Measurements from ENCODE around the gene COX4I1. TPM values are rescaled to one million over a fixed set of nuclear protein-coding genes. Genes with fewer than 3 reads are reported as not detected.
"Not testable (repeated sequence)": the region's sequence is repeated elsewhere in the genome, so short reads cannot be mapped to it uniquely, and the experiment has no call there.

The COX4I1 gene
- total RNA-seq, 1 donor from 2014 or later = 344 TPM

- TF ChIP-seq CTCF (IDR thresholded peaks at IDR 0.05) = no peak
- peaks cover 8% of the 10 kb centered on the region for H3K4me1 Mint-ChIP-seq (ENCODE audit: low read depth)
- no peak for DNase-seq (ENCODE audit: low spot score)
- peaks cover 38% of the 10 kb centered on the region for H3K36me3 Mint-ChIP-seq (ENCODE audit: low read depth)
- H3K9me3 Mint-ChIP-seq (ENCODE audit: low read depth) = no peaks in the 10 kb centered on the region
- peaks cover 7% of the 10 kb centered on the region for H3K27me3 Mint-ChIP-seq (ENCODE audit: low read depth)
- no peak overlapping the region for H3K4me3 Mint-ChIP-seq (ENCODE audit: unreplicated experiment)
- no peak overlapping the region for H3K27ac Mint-ChIP-seq (ENCODE audit: unreplicated experiment)
Measured at GRCh38 chr16:85806539-85806938, 7.0 kb downstream of the COX4I1 start.

GRCh38 chr16:85807340-85807739, 7.8 kb downstream of the COX4I1 start:
- Mint-ChIP-seq H3K36me3 (ENCODE audit: low read depth) (peaks cover 31% of the 10 kb centered on the region), H3K27me3 (ENCODE audit: low read depth) (peaks cover 14% of the 10 kb centered on the region)
- not testable (repeated sequence) for H3K4me3 Mint-ChIP-seq (ENCODE audit: unreplicated experiment); H3K4me1 Mint-ChIP-seq (ENCODE audit: low read depth); H3K27ac Mint-ChIP-seq (ENCODE audit: unreplicated experiment); DNase-seq (ENCODE audit: low spot score); H3K9me3 Mint-ChIP-seq (ENCODE audit: low read depth)

- not testable (repeated sequence) for DNase-seq (ENCODE audit: low spot score); H3K27ac Mint-ChIP-seq (ENCODE audit: unreplicated experiment); H3K9me3 Mint-ChIP-seq (ENCODE audit: low read depth); H3K4me1 Mint-ChIP-seq (ENCODE audit: low read depth); H3K4me3 Mint-ChIP-seq (ENCODE audit: unreplicated experiment)
- peaks cover 30% of the 10 kb centered on the region for H3K36me3 Mint-ChIP-seq (ENCODE audit: low read depth)
- peaks cover 19% of the 10 kb centered on the region for H3K27me3 Mint-ChIP-seq (ENCODE audit: low read depth)
Measured at GRCh38 chr16:85808104-85808503, 8.6 kb downstream of the COX4I1 start.

GRCh38 chr16:85808926-85809325, 9.4 kb downstream of the COX4I1 start:
- Mint-ChIP-seq H3K4me3 (ENCODE audit: unreplicated experiment) (no peak overlapping the region), H3K27ac (ENCODE audit: unreplicated experiment) (no peak overlapping the region), H3K27me3 (ENCODE audit: low read depth) (peaks cover 23% of the 10 kb centered on the region), H3K9me3 (ENCODE audit: low read depth) (no peaks in the 10 kb centered on the region), H3K4me1 (ENCODE audit: low read depth) (no peaks in the 10 kb centered on the region), H3K36me3 (ENCODE audit: low read depth) (peaks cover 21% of the 10 kb centered on the region)
- no peak for TF ChIP-seq CTCF (IDR thresholded peaks at IDR 0.05)
- DNase-seq (ENCODE audit: low spot score) = peak; percentile 56

GRCh38 chr16:85809645-85810044, 10.2 kb downstream of the COX4I1 start:
- H3K27ac Mint-ChIP-seq (ENCODE audit: unreplicated experiment) = no peak overlapping the region
- TF ChIP-seq CTCF (IDR thresholded peaks at IDR 0.05) = no peak
- H3K4me3 Mint-ChIP-seq (ENCODE audit: unreplicated experiment) = no peak overlapping the region
- H3K9me3 Mint-ChIP-seq (ENCODE audit: low read depth) = no peaks in the 10 kb centered on the region
- peaks cover 19% of the 10 kb centered on the region for H3K36me3 Mint-ChIP-seq (ENCODE audit: low read depth)
- peaks cover 26% of the 10 kb centered on the region for H3K27me3 Mint-ChIP-seq (ENCODE audit: low read depth)
- H3K4me1 Mint-ChIP-seq (ENCODE audit: low read depth) = no peaks in the 10 kb centered on the region
- peak; percentile 46 for DNase-seq (ENCODE audit: low spot score)

- Mint-ChIP-seq H3K36me3 (ENCODE audit: low read depth) (peaks cover 13% of the 10 kb centered on the region), H3K4me1 (ENCODE audit: low read depth) (no peaks in the 10 kb centered on the region), H3K4me3 (ENCODE audit: unreplicated experiment) (no peak overlapping the region), H3K27me3 (ENCODE audit: low read depth) (peaks cover 31% of the 10 kb centered on the region), H3K9me3 (ENCODE audit: low read depth) (no peaks in the 10 kb centered on the region), H3K27ac (ENCODE audit: unreplicated experiment) (no peak overlapping the region)
- peak; percentile 75 for DNase-seq (ENCODE audit: low spot score)
- TF ChIP-seq CTCF (IDR thresholded peaks at IDR 0.05) = no peak
Measured at GRCh38 chr16:85810097-85810741, 10.7 kb downstream of the COX4I1 start.
